ENCODE measurements around the gene SPATA16. TPM values are rescaled to one million over a fixed set of nuclear protein-coding genes. Genes with fewer than 3 reads are reported as not detected.

The SPATA16 gene
- total and polyA plus RNA-seq, 5 donors from 2014 or later = not detected

DNA sequence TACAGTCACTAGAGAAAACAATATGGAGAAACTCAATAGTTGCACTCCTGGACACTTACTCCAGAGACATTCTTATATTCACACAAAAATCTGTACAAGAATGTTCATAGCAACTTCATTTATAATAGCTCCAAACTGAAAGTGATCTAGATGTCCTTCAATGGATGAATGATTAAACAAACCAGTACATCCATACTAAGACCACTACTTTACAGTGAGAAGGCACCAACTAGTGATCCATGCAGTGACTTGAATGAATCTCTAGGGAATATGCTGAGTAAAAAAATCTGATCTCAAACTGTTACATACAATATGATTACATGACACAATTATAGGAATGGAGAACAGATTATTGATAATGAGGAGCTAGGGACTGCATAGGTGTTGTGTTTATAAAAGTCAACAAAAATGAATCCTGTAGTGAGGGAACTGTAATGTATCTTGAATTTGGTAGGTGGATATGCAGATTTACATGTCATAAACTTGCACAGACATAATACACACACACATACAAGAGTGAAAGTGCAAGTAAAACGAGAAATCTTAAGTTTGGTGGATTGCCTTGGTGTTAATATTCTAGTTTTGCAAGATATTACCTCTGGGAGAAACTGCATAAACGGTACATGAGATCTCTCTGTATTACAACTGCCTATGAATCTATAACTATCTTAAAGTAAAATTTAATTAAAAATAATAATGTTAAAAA is 85.7 kb downstream of the SPATA16 start:
- no peaks in the 10 kb centered on the region for H3K9me3 ChIP-seq (ENCODE audit: control insufficient read depth in 2 of 2, low read length in 2 of 2)
- Mint-ChIP-seq H3K9me3 (no peaks in the 10 kb centered on the region), H3K36me3 (no peaks in the 10 kb centered on the region), H3K27ac (no peak overlapping the region), H3K4me3 (no peak overlapping the region), H3K27me3 (no peaks in the 10 kb centered on the region), H3K4me1 (no peaks in the 10 kb centered on the region)
- no peak overlapping the region for H3K4me3 ChIP-seq (ENCODE audit: low read depth, low read length)
- H3K4me1 ChIP-seq (ENCODE audit: control insufficient read depth, insufficient read depth, low read length, poor library complexity, severe bottlenecking) = no peaks in the 10 kb centered on the region
- DNase-seq (no peak), ATAC-seq (ENCODE audit: low read depth in 2 of 2) (no peak)
- no peaks in the 10 kb centered on the region for H3K27me3 ChIP-seq (ENCODE audit: control insufficient read depth, insufficient read depth, low read length)
- H3K36me3 ChIP-seq (ENCODE audit: control insufficient read depth, insufficient read depth, low read length) = no peaks in the 10 kb centered on the region
- H3K27ac ChIP-seq (ENCODE audit: insufficient read depth, low read length, poor library complexity, severe bottlenecking) = no peak overlapping the region

- no peak overlapping the region for H3K27ac Mint-ChIP-seq
- no peaks in the 10 kb centered on the region for H3K27me3 Mint-ChIP-seq
- H3K27ac ChIP-seq (ENCODE audit: insufficient read depth, low read length, poor library complexity, severe bottlenecking) = no peak overlapping the region
- no peak for ATAC-seq (ENCODE audit: low read depth in 2 of 2)
- no peaks in the 10 kb centered on the region for H3K27me3 ChIP-seq (ENCODE audit: control insufficient read depth, insufficient read depth, low read length)
- H3K4me3 ChIP-seq (ENCODE audit: low read depth, low read length) = no peak overlapping the region
- H3K36me3 ChIP-seq (ENCODE audit: control insufficient read depth, insufficient read depth, low read length) = no peaks in the 10 kb centered on the region
- H3K4me3 Mint-ChIP-seq = no peak overlapping the region
- H3K4me1 Mint-ChIP-seq = no peaks in the 10 kb centered on the region
- peaks cover 0 to 2% (median 0%) of the 10 kb centered on the region in 7 donors for H3K9me3 Mint-ChIP-seq
- H3K4me1 ChIP-seq (ENCODE audit: control insufficient read depth, insufficient read depth, low read length, poor library complexity, severe bottlenecking) = no peaks in the 10 kb centered on the region
- no peaks in the 10 kb centered on the region for H3K9me3 ChIP-seq (ENCODE audit: control insufficient read depth in 2 of 2, low read length in 2 of 2)
- no peak for DNase-seq
- no peaks in the 10 kb centered on the region for H3K36me3 Mint-ChIP-seq
Observed at GRCh38 chr3:173049360-173049759, 91.7 kb downstream of the SPATA16 start.

GRCh38 chr3:173045770-173046382 is 95.2 kb downstream of the SPATA16 start:
- Mint-ChIP-seq H3K27ac (no peak overlapping the region), H3K4me3 (no peak overlapping the region), H3K27me3 (no peaks in the 10 kb centered on the region), H3K9me3 (peaks cover 0 to 2% (median 0%) of the 10 kb centered on the region in 7 donors), H3K36me3 (no peaks in the 10 kb centered on the region), H3K4me1 (no peaks in the 10 kb centered on the region)
- no peak overlapping the region for H3K27ac ChIP-seq (ENCODE audit: insufficient read depth, low read length, poor library complexity, severe bottlenecking)
- H3K9me3 ChIP-seq (ENCODE audit: control insufficient read depth in 2 of 2, low read length in 2 of 2) = no peaks in the 10 kb centered on the region
- H3K27me3 ChIP-seq (ENCODE audit: control insufficient read depth, insufficient read depth, low read length) = no peaks in the 10 kb centered on the region
- no peaks in the 10 kb centered on the region for H3K4me1 ChIP-seq (ENCODE audit: control insufficient read depth, insufficient read depth, low read length, poor library complexity, severe bottlenecking)
- no peaks in the 10 kb centered on the region for H3K36me3 ChIP-seq (ENCODE audit: control insufficient read depth, insufficient read depth, low read length)
- DNase-seq (no peak), ATAC-seq (ENCODE audit: low read depth in 2 of 2) (no peak)
- no peak overlapping the region for H3K4me3 ChIP-seq (ENCODE audit: low read depth, low read length)

- Mint-ChIP-seq H3K27ac (no peak overlapping the region), H3K36me3 (no peaks in the 10 kb centered on the region), H3K27me3 (no peaks in the 10 kb centered on the region), H3K9me3 (peaks cover 0 to 2% (median 0%) of the 10 kb centered on the region in 7 donors), H3K4me1 (no peaks in the 10 kb centered on the region), H3K4me3 (no peak overlapping the region)
- H3K36me3 ChIP-seq (ENCODE audit: control insufficient read depth, insufficient read depth, low read length) = no peaks in the 10 kb centered on the region
- ATAC-seq (ENCODE audit: low read depth in 2 of 2) (no peak), DNase-seq (no peak)
- H3K9me3 ChIP-seq (ENCODE audit: control insufficient read depth in 2 of 2, low read length in 2 of 2) = no peaks in the 10 kb centered on the region
- H3K4me1 ChIP-seq (ENCODE audit: control insufficient read depth, insufficient read depth, low read length, poor library complexity, severe bottlenecking) = no peaks in the 10 kb centered on the region
- H3K4me3 ChIP-seq (ENCODE audit: low read depth, low read length) = no peak overlapping the region
- no peak overlapping the region for H3K27ac ChIP-seq (ENCODE audit: insufficient read depth, low read length, poor library complexity, severe bottlenecking)
- H3K27me3 ChIP-seq (ENCODE audit: control insufficient read depth, insufficient read depth, low read length) = no peaks in the 10 kb centered on the region
Observed at GRCh38 chr3:173044998-173045397, 96.0 kb downstream of the SPATA16 start.

DNA sequence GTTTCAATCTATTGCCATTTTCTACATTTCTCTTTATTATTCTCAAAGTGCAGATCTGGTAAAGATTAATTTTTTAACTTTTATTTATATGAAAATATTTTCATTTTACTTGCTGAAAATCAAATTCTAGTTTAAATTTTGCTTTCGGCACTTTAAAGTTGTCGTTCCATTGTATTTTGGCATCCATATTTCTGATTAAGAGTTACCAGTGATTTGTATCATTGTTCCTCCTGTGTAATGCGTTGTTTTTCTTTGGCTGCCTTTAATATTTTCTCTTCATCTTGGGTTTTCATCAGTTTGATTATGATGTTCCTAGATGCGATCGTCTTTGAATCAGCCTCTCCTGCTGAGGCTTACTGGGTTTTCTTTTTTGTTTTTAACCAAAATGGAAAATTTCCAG is 97.3 kb downstream of the SPATA16 start:
- ATAC-seq (ENCODE audit: low read depth in 2 of 2) (no peak), DNase-seq (no peak)
- Mint-ChIP-seq H3K4me1 (no peaks in the 10 kb centered on the region), H3K27me3 (no peaks in the 10 kb centered on the region), H3K36me3 (no peaks in the 10 kb centered on the region), H3K27ac (no peak overlapping the region), H3K9me3 (peaks cover 0 to 2% (median 0%) of the 10 kb centered on the region in 7 donors), H3K4me3 (no peak overlapping the region)
- H3K4me3 ChIP-seq (ENCODE audit: low read depth, low read length) = no peak overlapping the region
- H3K27me3 ChIP-seq (ENCODE audit: control insufficient read depth, insufficient read depth, low read length) = no peaks in the 10 kb centered on the region
- no peaks in the 10 kb centered on the region for H3K9me3 ChIP-seq (ENCODE audit: control insufficient read depth in 2 of 2, low read length in 2 of 2)
- no peak overlapping the region for H3K27ac ChIP-seq (ENCODE audit: insufficient read depth, low read length, poor library complexity, severe bottlenecking)
- no peaks in the 10 kb centered on the region for H3K36me3 ChIP-seq (ENCODE audit: control insufficient read depth, insufficient read depth, low read length)
- H3K4me1 ChIP-seq (ENCODE audit: control insufficient read depth, insufficient read depth, low read length, poor library complexity, severe bottlenecking) = no peaks in the 10 kb centered on the region

GRCh38 chr3:173038484-173038871 is 102.6 kb downstream of the SPATA16 start:
- H3K4me1 ChIP-seq (ENCODE audit: control insufficient read depth, insufficient read depth, low read length, poor library complexity, severe bottlenecking) = no peaks in the 10 kb centered on the region
- no peak overlapping the region for H3K27ac Mint-ChIP-seq
- no peak overlapping the region for H3K27ac ChIP-seq (ENCODE audit: insufficient read depth, low read length, poor library complexity, severe bottlenecking)
- no peaks in the 10 kb centered on the region for H3K4me1 Mint-ChIP-seq
- H3K9me3 ChIP-seq (ENCODE audit: control insufficient read depth in 2 of 2, low read length in 2 of 2) = no peaks in the 10 kb centered on the region
- no peaks in the 10 kb centered on the region for H3K27me3 Mint-ChIP-seq
- peaks cover 0 to 2% (median 0%) of the 10 kb centered on the region in 7 donors for H3K9me3 Mint-ChIP-seq
- H3K27me3 ChIP-seq (ENCODE audit: control insufficient read depth, insufficient read depth, low read length) = no peaks in the 10 kb centered on the region
- no peaks in the 10 kb centered on the region for H3K36me3 Mint-ChIP-seq
- H3K4me3 Mint-ChIP-seq = no peak overlapping the region
- no peak overlapping the region for H3K4me3 ChIP-seq (ENCODE audit: low read depth, low read length)
- no peak for ATAC-seq (ENCODE audit: low read depth in 2 of 2)
- H3K36me3 ChIP-seq (ENCODE audit: control insufficient read depth, insufficient read depth, low read length) = no peaks in the 10 kb centered on the region
- DNase-seq = no peak

DNA sequence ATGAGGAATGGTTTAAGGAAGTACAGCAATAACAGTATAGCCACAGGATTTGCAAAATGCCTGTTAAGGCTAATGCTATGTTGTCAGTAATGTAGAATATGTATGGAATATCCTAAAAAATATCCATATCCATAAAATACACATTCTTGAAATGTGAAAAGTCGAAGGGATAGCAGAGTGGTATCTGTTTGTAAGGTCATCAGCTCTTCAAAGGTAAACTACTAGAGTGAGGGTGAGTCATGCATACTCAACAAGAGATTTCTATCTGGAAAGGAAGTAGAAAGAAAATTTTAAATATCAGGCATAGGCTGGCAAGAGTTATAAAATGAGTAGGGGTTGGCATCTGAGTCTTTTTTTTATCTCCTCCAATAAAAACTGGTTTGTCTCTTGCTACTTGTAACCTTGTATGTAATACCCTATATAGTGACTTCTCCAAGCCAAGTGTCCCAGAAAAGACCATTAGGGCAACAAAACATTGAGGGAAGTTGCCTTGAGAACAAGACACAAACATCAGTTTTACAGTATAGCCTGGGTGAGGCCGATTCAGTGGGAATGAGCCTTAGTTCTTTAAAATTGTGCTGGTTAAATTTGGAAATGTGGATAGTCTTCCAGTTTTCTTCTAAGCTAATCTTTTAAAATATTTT is 103.1 kb downstream of the SPATA16 start:
- no peak overlapping the region for H3K4me3 Mint-ChIP-seq
- DNase-seq = no peak
- no peak overlapping the region for H3K27ac ChIP-seq (ENCODE audit: insufficient read depth, low read length, poor library complexity, severe bottlenecking)
- H3K36me3 Mint-ChIP-seq = no peaks in the 10 kb centered on the region
- H3K27me3 ChIP-seq (ENCODE audit: control insufficient read depth, insufficient read depth, low read length) = no peaks in the 10 kb centered on the region
- H3K4me1 ChIP-seq (ENCODE audit: control insufficient read depth, insufficient read depth, low read length, poor library complexity, severe bottlenecking) = no peaks in the 10 kb centered on the region
- H3K9me3 ChIP-seq (ENCODE audit: control insufficient read depth in 2 of 2, low read length in 2 of 2) = no peaks in the 10 kb centered on the region
- H3K4me3 ChIP-seq (ENCODE audit: low read depth, low read length) = no peak overlapping the region
- H3K27me3 Mint-ChIP-seq = no peaks in the 10 kb centered on the region
- H3K4me1 Mint-ChIP-seq = no peaks in the 10 kb centered on the region
- H3K36me3 ChIP-seq (ENCODE audit: control insufficient read depth, insufficient read depth, low read length) = no peaks in the 10 kb centered on the region
- H3K27ac Mint-ChIP-seq = no peak overlapping the region
- ATAC-seq (ENCODE audit: low read depth in 2 of 2) = no peak
- H3K9me3 Mint-ChIP-seq = peaks cover 0 to 2% (median 0%) of the 10 kb centered on the region in 7 donors

Measured in CD4-positive, CD25-positive, alpha-beta regulatory T cell (primary cell).